GM10248 (cell line): ENCODE results near the gene ADK.
"Not testable (repeated sequence)": the region's sequence is repeated elsewhere in the genome, so short reads cannot be mapped to it uniquely, and the experiment has no call there.

Experiments
- CTCF ChIA-PET: fragments of 300-600 bp; sonication (Branson Sonifier 250); formaldehyde crosslinking; extraction: SDS; loops from one replicate; lab custom pipeline; 2021; ENCODE audit warnings: antibody characterized with exemption; lab: Yijun Ruan, JAX
- POLR2A ChIA-PET: fragments of 350-650 bp; sonication (Branson Sonifier 250); formaldehyde crosslinking; extraction: SDS; loops from one replicate; lab custom pipeline; 2020; ENCODE audit warnings: antibody characterized with exemption; lab: Yijun Ruan, JAX
- DNase-seq: peaks from one replicate; pipeline ENCODE4 v3.0.0; 2012; ENCODE audit errors: extremely low spot score
- CTCF ChIP-seq: IDR thresholded peaks from 2 replicates; pipeline ENCODE4 v1.5.1; 2012; ENCODE audit warnings: mild to moderate bottlenecking, low read depth; ENCODE audit errors: extremely low read depth, missing control alignments, control extremely low read depth

Gene ADK

GRCh38 chr10:74139981-74140380 is 11.0 kb upstream of the ADK start:
- CTCF ChIA-PET, result no interaction called here

DNA sequence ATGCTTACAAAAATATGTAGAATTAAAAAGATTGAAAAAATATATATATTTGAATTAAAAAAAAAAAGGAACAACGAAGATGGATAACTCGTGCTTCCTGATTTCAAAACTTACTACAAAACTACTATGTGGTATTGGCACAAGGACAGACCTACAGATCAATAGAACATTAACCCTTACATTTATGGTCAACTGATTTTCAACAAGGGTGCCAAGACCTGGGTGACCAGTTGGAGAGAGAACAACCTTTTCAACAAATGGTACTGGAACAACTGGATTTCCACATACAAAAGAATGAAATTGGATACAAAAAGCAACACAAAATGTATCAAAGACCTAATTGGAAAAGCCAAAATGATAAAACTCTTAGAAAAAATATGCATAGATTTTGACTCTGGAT is 10.5 kb upstream of the ADK start:
- ChIA-PET POLR2A (no interaction called here), CTCF (no interaction called here)
- DNase-seq, result no peak
- no peak for TF ChIP-seq CTCF

More at GRCh38 chr10:74139981-74140380, 11.0 kb upstream of the ADK start:
- no peak for TF ChIP-seq CTCF
- DNase-seq, result no peak
- POLR2A ChIA-PET, result interaction anchor here (0.7 kb wide), 1 partner anchor 47 kb away, joined by 4 read pairs; no protein-coding TSS in a partner anchor

DNA sequence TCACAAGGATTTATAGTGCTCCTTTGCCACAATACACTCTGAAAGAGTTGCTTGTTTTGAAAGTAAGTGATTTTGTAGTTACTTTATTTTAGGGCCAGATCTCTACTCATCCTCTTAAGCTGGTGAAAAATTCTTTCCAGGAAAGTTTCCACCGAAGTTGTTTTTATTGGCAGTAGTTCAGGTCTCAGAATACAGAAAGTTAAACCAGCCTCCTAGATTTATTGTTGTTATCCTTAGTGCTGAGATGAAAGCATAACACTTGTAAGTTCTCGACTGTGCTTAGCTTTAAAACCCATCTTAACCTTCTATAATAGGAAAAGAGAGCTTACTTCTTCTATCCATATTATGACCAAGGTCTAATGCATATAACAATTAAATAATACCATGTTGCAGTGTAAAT is 5.9 kb upstream of the ADK start:
- DNase-seq, result no peak
- ChIA-PET CTCF (interaction anchor here (0.8 to 1.8 kb wide), 4 partner anchors 8 to 22 kb away, joined by 3 to 4 read pairs (median 3); no protein-coding TSS in a partner anchor), POLR2A (interaction anchor here (0.7 kb wide), 1 partner anchor 29 kb away, joined by 3 read pairs; no protein-coding TSS in a partner anchor)
- TF ChIP-seq CTCF, result no peak

- POLR2A ChIA-PET, result interaction anchor here (0.6 kb wide), 1 partner anchor 1073 kb away, joined by 3 read pairs; no protein-coding TSS in a partner anchor
- DNase-seq, result not testable (repeated sequence)
- CTCF ChIA-PET, result interaction anchor here (0.8 to 1.6 kb wide), 3 partner anchors 9 to 178 kb away, joined by 3 to 4 read pairs (median 3); no protein-coding TSS in a partner anchor
These were observed 4.0 kb upstream of the ADK start for GRCh38 chr10:74146980-74147379.

GRCh38 chr10:74150204-74150989 is 624 bp upstream of the ADK start, which contains the start of gene AP3M1:
TSS of gene AP3M1 (minus strand) at chr10:74150828. CDS start at chr10:74138379, 12,449 bp downstream.
- CTCF ChIA-PET, result interaction anchor here (1.0 to 2.7 kb wide), 9 partner anchors 12 to 210 kb away, joined by 3 to 11 read pairs (median 4); no protein-coding TSS in a partner anchor
- no peak for TF ChIP-seq CTCF
- DNase-seq, result peak; percentile 88
- POLR2A ChIA-PET, result interaction anchor here (0.5 to 1.4 kb wide), 3 partner anchors 17 to 519 kb away, joined by 3 to 5 read pairs (median 4); no protein-coding TSS in a partner anchor

DNA sequence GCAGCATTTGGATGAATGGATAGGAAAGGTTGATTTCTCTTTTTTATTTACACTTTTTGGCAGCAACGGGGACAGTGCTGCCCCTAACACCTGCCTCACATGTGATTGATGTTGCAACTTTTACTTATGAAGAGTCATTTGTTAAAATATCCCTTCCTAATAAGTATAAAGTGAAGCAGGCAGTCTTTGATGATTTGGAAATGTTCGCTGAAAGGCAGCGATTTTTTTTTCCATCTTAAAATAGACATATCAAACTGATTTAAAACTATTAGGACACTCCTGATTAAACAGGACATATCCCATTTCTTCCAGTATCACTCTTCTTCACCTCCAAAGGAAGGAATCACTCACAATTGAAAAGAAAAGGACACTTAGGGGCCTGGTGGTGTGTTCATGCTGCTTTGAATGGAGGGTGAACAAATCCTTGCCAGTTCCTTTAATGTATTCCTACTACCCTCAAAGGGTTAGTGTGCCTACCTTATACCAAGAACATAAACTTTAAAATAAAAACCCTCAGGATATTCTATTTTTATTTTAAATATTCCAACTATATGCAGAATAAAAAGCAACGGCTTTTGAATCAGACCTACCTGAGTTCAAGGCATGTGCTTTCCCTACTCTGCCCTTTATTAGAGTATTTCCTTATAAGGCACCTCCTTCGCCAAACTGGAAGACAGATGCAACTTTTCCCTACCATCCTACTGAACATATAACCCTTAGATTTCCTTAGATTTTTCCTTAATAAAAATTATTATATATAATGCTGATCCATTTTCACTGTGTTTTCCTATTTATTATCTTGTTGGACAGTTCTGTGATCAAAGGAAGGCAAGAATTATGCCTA is 1.1 kb downstream of the ADK start:
- CTCF ChIA-PET, result interaction anchor here (0.6 to 2.7 kb wide), 6 partner anchors 7 to 61 kb away, joined by 3 to 11 read pairs (median 4); no protein-coding TSS in a partner anchor
- POLR2A ChIA-PET, result interaction anchor here (0.6 kb wide), 1 partner anchor 28 kb away, joined by 4 read pairs; no protein-coding TSS in a partner anchor
- no peak for TF ChIP-seq CTCF
- DNase-seq, result no peak
